ENCODE data around the gene MXD3.
"Not testable (repeated sequence)": the region's sequence is repeated elsewhere in the genome, so short reads cannot be mapped to it uniquely, and the experiment has no call there.

The MXD3 gene

DNA sequence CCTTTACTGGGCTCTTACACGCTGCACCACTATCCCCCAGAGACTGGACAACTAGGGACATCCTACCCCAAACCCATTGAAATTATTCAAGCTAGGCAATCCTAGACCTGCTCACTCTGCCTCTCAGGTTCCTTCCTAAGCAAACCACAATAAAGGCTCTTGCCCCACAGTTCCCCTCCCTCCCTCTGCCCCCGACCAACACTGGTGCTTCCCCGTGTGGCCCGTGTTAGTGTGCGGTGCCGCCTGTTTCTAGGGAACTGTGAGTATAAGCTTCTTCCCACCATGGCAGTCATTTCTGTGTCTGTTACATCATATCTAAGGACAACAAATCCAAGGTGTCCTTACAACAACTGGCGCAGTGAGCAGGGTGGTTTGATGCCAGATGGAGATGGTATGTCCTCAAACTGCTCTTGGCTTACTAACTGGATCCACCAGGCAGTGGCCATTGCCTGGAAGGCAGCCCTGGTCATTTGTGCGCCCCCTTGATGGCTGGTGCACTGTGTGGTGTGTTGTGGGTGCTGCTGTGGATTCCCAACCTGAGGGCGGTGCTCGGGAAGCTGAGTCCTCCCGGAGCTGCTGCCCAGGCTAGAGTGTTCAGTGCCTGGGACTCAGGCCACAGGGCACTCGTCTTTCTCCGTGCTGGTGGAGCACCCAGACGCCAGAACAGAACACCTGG is 8.4 kb upstream of the MXD3 start:
- DNase-seq = no peak

DNA sequence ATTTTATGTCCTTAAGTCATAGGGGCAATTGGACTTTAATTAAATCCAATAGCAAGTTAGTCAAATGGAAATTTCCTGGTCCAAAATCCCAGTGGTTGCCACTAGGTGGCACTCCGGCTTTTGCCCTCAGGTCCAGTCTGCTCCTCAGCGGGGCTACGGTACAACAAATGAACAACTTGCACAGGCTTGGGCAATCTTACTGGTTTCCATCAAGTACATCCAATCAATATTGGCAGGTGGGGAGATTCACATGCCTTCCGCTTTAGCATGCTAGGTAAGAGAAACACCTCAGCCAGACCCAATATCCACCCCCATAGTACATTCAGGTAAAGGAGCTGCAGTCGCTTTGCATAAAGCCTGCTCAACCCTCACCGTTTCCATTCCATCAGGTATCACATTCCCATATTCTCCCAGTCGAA is 6.3 kb upstream of the MXD3 start:
- DNase-seq = peak; percentile 90

DNA sequence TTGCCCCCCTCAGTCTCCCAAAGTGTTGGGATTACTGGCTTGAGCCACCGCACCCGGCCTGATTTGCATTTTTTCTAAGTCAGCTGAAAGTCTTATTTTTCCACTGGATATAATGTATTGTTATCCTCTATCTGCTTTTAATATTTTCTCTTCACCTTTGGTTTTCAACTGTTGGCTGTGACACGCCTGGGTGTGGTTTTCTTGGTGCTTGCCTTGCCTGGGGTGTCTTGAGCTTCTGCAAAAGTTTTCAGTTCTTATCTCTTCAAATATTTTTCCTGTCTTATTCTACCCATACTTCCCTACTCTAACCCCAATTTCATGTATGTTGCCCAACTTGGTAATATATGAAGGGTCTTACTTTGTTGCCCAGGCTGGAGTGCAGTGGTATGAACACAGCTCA is 4.3 kb upstream of the MXD3 start:
- DNase-seq = no peak

DNA sequence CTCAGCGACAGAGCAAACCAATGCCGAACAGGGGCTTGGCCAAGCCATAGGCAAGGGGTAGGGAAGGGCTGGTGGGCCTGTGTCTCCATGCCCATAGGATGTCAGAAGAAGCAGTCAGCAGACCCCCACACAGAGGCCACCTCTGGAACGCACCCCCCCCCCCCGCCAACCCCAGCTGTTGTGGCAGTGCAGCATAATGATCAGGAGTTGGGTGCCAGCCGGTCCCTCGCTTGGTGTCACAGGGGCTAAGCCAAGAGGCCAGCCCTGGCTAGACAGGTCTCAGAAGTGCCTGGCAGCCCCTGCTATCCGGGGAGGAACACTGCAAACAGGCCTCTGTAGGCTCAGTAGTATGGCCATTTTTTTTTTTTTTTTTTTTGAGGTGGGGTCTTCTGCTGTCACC is 3.7 kb upstream of the MXD3 start:
- DNase-seq = no peak

DNA sequence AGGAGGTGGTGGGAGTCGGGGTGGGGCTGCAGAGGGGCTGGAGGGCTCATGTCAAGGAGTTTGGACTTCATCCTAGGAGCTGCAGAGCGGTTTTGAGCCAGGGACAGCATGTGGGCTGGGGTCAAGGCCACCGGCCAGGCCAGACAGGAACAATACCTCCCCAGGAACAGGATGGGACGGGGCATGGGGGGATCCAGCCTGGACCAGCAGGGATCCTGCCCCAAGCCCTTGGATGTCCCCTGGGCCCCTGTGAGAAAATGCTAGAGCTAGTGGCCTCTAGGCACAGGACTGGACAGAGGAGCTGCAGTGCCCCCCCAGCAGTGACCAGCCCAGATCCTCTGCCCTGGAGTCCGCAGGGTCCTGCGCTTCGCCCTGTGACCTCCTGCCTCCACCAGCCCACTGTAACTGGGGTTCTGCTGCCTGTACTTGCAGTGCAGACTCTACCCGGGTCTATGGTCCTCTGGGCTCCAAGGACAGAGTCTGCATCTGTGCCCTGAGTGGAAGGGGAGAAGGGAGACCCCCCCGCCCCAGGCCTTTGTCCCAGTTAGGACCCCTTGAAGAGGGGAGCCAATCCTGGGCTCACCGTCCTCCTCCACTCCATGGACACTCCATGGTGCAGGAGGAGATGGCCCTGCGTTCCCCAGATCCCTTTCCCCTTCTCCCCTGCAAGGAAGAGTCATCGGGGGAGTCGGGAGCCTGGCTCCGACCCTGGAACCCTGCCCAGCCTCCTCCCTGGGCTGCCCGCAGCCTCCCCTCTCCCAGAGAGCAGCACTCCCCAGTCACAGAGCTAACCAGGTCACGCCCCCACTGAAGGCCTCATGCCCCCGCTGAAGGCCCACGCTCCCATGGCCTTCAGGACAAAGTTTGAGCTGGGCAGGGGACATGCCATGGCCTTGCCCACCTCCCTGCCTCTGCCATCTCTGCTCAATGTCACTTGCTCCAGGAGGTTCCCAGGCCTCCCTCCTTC is 3.0 kb upstream of the MXD3 start:
- no peak for DNase-seq

DNA sequence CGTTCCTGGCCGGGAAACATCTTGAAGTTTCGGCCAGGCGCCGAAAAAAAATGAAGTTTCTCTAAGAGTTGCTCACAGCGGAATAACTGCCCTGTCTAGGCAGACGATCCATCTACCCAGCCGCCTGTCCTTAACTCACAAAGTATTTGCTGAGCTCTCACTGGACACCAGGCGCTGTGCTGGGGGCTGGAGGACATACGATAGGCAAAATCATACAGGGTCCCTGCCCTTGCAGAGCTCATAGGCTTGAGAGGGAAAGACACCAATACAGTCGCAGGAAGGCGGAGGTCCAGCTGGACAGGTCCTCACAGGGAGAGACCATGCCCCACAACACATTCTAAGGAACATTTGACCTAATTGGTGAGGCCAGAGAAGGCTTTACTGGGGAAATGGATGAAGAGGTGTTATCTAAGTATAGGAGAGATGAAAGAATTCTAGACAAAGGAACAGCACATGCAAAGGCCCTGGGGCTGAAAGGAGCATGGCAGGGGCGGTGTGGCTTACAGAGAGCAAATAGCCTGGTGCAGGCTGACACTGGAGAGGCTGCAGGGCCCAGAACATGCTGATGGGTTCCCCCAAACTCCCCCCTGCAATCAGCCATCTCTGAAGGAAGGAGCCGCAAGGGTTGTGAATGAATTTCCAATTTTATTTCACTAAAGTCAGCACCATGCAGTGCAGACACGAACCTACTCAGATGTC is 2.0 kb upstream of the MXD3 start:
- no peak for DNase-seq

DNA sequence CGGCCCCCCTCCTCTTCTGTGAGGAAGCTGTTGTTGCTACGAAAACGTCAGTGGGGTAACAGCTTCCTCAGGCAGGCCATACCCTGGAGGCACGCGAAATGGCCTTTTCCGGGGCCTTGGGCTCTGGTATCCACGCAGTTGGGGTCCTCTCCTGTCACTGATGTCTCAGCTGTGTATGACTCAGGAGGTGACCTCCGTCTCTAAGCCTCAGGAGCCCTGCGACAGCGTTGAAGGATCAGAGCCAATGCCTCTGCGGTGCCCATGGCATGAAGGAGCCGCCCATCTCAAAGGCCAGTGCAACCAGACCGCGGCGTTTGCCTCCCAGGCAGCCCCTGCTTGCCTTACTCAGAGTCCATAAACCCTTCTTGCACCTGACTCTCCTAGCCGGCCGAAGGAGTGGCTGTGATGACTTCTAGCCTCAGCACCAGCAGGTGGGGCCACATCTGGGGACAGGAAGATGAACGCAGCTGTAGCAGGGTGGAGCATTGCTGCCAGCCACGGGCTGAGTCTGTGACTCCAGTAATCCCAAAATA is 1.0 kb upstream of the MXD3 start:
- peak; percentile 76 for DNase-seq

DNA sequence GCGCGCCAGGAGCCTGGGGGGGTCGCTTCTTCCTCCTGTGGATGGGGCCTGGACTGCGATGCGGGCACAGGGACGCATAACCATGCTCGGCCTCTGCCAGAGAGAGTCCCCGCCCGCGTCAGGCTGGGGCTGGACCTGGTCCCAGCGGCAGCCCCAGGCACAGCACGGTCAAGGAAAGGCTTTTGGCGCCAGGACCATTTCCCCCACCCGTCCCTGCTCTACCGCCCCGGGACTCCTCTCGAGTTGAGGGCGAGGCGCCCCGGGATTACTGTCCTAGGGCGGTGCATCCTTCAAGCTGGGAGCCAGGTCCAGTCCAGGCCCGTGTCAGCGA is 341 bp downstream of the MXD3 start:
- DNase-seq = peak; percentile 62

DNA sequence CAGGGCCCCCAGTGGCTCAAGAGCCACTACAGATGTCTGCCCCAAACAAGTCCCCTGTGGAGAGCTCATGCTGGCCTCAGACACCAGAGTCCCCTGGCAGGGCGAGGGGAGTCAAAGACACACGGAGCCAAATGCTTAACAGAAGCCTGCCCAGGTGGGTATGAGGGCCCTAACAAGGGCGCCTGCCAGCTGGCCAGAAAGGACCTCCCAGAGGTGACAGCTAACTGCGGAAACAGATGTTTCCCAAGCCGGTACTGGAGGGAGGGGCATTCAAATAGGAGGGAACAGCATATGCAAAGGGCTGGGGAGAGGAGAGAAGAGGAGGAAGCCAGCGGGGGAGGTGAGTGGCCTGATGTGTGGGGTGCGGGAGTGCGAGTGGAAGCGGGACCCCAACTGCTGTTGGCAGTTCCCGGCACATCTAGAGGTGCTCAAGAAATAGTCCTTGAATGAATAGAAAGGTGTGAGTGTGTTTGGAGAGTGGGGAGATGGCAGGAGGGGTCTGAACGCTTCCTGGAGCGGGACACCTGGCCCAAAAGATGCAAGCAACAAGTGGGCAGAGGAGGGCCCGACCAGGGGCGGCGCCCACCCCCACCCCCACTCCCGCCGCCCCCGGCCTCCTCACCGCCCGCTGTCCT is 824 bp downstream of the MXD3 start:
- peak; percentile 70 for DNase-seq

DNA sequence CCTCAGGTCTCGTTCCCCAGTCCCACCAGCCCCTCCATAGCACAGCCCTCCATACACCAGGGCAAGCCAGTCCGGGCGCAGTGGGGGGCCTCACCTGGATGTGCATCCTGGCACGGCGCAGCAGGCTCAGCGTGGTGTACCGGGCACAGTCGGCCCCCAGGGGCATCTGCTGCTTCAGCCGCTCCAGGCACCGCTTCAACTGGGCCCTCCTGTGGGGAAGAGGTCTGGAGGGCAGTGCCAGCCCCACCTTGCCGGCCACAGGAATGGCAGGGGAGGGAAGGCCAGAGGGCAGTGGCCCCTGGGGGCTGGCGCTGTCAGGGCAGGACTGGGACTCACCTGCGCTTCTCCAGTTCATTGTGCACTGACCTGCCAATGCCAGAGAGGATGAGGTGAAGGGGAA is 1.4 kb downstream of the MXD3 start:
- peak; percentile 61 for DNase-seq

DNA sequence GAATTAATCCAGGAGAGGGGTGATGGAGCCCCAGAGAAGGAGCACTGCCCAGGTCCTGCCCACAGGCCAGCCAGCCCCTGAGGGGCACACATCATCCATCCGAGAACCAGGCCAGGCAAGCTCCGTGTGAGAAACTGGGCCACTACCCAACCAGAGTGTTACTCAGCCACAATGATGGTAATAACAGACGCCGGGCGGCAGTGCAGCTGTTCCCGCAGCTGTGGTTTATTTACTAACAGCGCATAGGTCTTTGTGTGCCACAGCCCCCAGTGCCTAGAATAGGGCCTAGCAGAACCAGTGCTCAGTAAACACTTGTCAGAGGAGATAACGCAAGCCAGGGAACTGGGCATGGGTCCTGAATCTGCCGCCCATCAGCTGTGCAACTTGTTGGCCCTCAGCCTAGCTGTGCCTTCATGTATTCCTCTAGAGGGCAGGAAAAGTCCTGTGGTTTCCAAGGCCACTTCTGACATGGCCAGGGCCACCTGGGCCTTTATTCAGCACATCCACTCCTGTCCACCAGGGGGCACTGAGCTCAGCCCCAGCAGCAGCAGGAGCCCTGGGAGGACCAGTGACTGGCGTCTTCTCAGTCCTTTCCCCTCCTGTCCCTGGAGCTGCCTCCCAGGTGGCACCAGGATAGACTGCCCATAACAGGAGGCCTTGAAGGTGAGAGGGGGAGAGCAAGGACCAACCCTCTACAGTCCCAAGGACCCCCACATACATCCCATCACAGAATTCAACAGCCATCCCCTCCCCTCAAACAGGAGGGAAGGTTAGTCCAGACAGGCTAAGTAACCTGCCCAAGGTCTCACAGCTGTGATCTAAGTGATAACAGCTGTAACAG is 2.1 kb downstream of the MXD3 start:
- peak; percentile 91 for DNase-seq

DNA sequence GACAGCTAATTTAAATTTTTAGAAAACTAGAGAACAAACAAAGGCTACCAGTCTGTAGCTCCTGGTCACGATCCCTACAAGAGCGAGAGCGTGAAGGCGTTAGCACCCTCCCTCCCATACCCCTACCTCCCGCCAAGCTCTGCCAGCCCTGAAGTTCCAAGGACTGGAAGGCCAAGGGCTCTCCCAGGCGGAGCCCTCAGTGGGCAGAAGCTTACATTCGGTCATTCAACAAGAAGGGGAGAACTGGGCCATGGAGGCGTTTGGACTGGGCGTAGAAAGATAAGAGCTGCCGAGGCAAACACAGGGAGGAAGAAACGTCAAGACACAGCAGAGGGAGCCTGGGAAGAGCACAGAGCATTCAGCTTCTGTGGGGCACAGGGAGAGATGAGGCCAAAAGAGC is 3.0 kb downstream of the MXD3 start:
- no peak for DNase-seq

DNA sequence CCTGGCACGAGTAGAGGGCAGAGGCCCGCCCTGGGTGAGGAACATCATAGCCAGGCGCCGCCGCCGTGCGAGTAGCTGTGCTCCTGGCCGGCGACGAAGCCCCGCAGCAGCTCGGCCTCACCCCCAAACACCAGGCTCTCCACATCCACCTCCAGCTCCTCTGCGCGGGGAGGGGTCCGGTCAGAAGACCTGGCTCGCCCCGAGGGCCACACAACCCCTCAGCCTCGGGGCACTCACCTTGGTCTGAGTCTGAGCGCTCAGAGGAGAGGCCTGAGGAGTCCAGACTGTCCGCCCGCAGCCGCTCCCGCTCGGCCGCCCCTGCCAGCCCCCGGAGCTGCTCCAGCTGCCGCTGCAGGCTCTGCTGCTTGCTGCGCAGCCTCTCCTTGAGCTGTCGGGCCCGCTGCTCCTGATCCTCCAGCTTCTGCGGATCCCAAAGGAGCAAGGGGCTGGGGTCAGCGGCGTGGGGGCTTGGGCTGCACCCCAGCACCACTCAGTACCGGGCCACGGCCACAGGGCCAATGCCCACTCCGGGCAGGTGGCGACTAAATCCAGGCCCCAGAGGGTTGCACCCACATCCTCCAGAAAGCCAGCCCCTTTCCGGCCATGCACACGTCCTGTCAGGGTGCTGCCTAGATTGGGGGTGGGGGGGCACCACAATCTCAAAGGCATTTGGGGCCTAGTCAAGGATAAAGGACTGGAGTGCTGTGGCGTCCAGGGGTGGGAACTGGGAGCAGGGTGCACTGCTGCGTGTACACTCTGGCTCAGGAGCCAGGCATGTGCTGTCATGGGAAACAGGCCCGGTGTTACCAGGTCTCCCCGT is 3.9 kb downstream of the MXD3 start:
- no peak for DNase-seq

DNA sequence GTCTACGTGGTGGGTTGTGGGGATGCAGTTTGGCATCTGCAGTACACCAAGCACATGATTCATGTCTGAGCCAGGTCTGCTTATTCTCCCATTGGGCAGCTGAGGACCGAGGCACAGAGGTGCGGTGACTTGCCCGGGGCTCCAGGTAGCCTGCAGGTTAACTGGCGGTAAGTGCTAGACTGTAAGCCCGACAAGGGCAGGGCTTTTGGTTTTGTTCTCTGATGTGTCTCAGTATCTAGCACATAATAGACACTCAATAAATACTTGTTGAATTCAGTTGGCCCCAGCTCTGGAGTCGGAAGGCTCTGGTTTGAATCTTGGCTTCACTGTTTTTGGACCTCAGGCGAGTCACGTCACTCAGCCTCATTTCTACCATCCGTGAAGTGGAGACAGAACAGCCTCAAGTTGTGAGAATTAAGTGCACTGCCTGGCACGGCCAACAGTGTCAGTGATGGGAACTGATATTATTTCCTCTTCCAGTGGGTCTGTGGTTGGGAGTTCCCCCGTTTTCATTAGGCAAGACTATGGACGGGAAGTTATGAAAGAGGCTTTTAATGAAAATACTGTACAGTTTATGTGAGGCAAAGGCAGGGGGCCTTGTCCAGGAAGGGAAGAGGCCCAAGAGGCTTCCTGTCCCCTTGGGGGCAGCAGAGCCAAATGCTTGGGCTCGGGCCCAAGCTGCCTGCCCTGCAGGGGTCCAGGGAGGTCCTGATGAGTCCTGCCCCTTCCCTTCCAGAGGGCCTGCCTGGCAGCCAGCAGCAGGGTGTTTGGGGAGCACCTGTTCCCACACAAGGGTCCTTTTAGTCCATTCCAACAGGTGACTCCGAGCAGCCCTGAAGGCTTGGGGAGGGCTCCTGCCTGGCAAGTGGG is 4.8 kb downstream of the MXD3 start:
- no peak for DNase-seq

DNA sequence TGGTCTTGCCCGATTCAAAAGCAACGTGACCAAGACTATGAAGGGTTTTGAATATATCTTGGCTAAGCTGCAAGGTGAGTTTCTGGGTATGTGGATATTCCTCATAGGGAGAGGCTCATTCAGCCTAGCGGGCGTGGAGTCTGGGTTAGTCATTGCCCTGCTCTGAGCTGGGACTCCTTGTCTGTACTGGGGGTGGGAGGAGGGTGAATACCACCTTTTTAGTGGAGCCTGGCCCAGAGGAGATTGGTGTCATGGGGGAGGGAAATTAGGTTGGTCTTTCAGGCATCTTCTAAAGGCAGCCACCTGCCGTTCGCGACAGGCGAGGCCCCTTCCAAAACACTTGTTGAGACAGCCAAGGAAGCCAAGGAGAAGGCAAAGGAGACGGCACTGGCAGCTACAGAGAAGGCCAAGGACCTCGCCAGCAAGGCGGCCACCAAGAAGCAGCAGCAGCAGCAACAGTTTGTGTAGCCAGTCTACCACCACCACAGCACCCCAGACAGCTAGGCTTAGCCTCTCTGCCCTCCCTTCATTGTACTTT is 5.5 kb downstream of the MXD3 start:
- not testable (repeated sequence) for DNase-seq

DNA sequence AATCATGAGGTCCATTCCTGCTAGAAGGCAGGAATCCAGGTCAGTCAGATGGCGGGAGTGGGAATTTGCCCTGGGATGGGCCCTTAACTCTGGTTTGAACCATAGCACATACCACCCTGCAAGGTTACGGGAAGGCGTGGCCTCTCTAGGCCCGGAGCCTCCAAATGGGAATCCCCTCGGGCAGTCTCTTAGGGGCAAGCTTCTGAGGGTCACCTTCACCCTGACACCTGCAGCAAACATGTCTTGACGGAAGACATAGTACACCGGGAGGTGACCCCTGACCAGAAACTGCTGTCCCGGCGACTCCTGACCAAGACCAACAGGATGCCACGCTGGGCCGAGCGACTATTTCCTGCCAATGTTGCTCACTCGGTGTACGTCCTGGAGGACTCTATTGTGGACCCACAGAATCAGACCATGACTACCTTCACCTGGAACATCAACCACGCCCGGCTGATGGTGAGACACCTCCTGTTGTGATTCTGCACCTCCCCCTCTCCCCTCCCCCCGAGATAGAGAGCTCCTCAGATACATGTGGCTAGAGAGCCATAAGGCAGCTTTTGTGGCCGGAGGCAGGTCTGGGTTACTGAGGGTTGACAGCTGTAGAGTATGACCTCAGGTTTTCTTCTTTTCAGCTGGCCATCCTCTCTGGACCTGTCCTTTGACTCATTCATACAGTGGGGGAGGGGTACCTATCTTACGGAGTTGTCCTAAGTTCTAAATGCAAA is 7.1 kb downstream of the MXD3 start:
- DNase-seq = peak; percentile 75

DNA sequence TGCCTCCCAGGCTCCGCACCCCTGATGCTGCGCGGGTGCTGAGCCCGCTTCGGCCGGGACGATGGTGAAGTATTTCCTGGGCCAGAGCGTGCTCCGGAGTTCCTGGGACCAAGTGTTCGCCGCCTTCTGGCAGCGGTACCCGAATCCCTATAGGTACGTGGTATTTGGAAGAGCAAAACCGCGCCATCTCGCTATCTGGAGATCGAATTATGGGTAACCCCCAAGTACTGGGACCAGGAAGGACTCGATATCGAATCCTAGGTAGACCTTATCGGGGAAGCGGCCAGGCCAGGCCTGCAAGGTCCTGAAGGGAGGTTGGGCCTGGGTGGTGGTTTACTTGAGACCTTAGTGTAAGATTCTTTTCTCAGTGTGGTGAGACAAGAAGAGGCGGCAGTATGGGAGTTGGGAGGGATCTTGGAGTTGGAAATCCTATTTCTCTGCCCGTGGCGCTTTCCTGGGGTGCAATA is 7.7 kb downstream of the MXD3 start:
- no peak for DNase-seq

DNA sequence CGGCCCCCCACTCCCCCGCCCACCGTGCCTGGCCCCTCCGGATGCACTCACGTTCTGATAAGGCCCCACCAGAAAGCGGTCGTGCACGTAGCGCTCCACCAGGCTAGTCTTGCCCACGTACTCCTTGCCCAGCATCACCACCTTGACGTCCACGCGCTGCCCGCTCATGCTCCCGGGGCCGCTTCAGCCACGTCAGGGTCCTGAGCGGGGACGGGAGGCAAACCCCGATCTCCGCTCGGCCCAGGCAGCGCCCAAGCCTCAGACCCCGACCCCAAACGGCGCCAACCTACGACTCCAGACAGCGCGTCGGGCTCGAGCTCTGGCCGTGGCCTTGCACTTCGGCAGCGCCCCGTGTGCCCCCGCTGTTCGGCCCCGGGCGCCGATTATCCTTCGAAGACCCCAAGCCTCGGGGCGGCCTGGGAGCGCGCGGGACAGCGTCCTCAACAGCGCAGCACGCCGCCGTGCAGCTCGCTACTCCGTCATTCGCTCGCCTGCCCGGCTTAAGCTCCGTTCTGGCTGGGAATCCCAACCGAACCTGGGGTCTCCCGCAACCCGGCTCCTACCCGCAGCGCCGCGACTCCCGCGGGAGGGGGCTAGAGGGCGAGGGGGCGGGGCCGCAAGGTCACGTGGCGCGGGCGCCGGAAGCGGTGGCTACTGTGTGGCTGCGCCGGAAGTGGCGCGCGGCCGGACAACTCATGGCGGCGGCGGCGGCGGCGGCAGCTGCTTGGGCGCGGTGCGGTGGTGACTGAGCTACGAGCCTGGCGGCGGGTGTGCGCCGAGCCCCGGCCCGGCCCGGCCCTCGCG is 8.4 kb downstream of the MXD3 start, which contains the start of the genes PRELID1 and RAB24:
PRELID1 (plus strand) TSS at position 679 of the 804 bp plus-strand sequence. CDS start 187 bp downstream, outside the sequence.
RAB24 (minus strand) TSS at position 599 of the 804 bp plus-strand sequence; CDS start at position 168, 431 bp downstream.
- DNase-seq = peak; percentile 97

All from activated effector memory CD4-positive, alpha-beta T cell treated with anti-CD3 and anti-CD28 coated beads, Interleukin-2, amount 50 U/mL, for 16 hours (primary cell).